WI38 (cell line): Measurements from ENCODE around the gene CLUH.

Experiments used
- H3K4me3 ChIP-seq: 2 replicates; pipeline ENCODE4 v1.5.1; 2011; ENCODE audit warnings: low read depth, mild to moderate bottlenecking, control low read depth, low read length
- TF ChIP-seq, protein P1 (sequence below): IDR thresholded peaks from 2 replicates; pipeline ENCODE4 v1.5.1; 2012; ENCODE audit warnings: low read depth, mild to moderate bottlenecking, control low read depth, low read length

Gene CLUH

DNA sequence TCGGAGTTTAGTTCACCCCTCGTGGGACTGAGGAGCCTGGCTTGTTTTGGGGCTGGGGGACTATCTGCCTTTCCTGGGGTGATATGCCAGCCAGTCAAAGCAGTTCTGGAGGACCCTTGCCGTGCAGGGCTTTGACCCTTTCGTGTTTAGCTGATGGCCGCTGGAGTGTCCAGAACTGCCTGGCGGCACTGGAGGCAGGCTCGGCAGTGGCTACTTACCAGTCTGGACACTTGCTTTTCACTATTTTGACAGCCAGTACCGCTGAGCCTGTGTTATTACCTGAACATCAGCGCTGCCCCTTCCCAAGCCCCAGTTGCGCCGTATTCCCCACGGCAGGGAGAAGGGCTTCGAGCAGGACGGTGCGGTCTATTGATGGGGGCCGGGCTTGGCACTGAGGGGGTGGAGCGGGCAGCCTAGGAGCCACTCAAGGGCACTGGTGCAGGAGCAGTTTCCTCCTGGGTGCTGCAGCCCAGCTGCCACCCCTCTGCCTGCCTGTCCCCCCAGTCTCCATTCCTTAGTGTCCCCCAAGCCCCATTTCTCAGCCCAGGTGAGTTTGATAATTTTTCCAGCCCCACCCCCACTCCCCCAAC lies 19.3 kb upstream of the CLUH start:
- TF ChIP-seq, protein P1, sequence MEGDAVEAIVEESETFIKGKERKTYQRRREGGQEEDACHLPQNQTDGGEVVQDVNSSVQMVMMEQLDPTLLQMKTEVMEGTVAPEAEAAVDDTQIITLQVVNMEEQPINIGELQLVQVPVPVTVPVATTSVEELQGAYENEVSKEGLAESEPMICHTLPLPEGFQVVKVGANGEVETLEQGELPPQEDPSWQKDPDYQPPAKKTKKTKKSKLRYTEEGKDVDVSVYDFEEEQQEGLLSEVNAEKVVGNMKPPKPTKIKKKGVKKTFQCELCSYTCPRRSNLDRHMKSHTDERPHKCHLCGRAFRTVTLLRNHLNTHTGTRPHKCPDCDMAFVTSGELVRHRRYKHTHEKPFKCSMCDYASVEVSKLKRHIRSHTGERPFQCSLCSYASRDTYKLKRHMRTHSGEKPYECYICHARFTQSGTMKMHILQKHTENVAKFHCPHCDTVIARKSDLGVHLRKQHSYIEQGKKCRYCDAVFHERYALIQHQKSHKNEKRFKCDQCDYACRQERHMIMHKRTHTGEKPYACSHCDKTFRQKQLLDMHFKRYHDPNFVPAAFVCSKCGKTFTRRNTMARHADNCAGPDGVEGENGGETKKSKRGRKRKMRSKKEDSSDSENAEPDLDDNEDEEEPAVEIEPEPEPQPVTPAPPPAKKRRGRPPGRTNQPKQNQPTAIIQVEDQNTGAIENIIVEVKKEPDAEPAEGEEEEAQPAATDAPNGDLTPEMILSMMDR, result no peak
- H3K4me3 ChIP-seq, result no peak overlapping the region

DNA sequence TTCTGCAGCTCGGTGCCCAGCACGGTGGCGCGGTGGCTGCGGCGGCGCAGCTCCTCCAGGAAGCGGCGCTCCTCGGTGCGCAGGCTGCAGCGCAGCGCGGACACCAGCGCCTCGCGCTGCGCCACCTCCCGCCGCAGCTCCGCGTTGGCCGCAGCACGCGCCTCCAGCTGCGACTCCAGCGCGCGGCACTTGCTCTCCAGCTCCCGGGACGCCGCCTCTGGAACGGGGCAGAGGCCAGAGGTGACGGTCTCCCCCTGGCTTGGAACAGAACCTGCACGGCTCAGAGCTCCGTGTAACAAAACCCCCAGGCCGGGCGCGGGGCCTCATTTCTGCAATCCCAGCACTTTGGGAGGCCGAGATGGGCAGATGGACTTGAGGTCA lies 13.2 kb upstream of the CLUH start:
- H3K4me3 ChIP-seq, result no peak overlapping the region
- TF ChIP-seq, protein P1, result no peak

DNA sequence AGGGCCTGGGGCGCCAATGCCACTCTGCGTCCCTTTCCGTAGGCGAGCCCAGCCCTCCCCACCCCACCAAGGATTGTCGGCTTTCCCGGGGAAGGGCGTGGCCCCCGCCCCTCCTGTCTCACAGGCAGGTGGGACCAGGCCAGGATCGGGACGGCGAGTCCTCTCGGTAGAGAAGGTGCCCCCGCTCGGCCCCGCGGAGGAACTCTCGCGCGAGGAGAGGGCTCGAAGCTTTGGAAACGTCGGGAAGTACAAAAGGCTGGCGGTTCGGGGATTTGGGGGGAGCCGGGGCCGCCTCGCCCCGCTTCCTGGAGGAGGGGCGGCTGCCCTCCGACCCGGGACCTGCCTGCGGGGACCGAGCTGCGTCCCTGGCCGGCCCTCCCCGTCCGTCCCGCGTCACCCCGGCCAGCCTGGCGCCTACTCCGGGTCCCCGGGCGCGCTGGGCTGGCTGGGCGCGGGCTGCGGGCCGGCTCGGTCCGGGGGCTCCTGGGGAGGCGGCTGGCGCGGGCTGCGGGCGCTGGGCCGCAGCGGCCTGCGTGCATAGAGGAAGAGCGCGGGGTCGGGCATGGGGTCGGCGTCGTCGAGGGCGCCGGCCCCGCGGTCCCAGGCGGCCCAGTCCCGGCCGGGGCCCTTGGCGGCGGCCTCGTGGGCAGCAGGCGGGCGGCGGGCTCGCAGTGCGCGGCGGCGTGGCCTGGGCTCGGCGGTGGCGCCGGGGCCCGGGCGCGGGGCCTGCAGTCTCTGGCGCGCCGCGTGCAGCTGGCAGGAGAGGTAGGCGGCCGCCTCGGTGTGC lies 12.6 kb upstream of the CLUH start:
- no peak overlapping the region for H3K4me3 ChIP-seq

DNA sequence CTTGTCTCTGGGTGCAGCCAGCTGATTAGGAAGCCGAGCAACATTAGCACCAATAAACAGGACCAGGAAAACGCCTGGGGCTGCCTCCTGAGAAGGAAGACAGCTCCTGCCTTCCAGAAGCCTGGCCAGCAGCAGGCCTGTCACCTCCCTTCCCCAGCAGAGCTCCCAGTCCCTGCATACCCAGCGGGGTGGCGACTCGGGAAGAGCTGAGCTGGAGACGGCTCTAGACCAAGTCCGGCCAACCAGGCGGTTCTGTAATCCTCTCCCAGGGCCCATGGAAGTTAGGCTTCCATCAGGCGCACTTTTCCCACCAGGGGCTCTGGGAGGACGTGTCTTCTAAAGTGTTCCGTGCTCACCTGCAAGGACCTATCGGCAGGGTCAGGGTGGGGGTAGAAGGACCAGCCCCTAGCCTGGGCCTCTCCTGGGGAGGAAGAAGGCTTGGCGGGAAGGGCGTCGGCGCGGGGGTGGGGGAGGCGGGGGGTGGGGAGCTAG lies 12.0 kb upstream of the CLUH start:
- TF ChIP-seq, protein P1, result no peak
- no peak overlapping the region for H3K4me3 ChIP-seq

More for the DNA sequence above, 12.6 kb upstream of the CLUH start:
- TF ChIP-seq, protein P1, result no peak

DNA sequence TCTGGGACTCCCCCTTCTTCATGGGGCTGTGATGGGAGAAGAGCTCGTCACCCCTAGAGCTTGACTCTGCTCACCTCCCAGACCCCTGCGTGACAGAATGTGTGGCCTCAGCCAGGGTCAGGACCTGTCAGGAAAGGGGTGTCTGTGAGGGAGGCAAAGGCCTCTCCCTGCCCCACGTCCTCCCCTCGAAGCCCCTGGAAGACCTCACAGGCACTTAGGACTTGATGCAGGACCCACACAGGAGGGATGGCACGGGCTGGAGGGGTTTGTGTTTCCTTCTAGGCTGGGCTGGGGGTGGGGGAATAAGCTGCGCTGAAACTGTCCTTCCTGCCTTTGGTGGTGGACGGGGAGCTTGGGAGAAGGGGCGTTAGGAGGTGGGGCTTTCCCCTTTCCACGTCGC lies 11.0 kb upstream of the CLUH start:
- H3K4me3 ChIP-seq, result no peak overlapping the region
- TF ChIP-seq, protein P1, result no peak

DNA sequence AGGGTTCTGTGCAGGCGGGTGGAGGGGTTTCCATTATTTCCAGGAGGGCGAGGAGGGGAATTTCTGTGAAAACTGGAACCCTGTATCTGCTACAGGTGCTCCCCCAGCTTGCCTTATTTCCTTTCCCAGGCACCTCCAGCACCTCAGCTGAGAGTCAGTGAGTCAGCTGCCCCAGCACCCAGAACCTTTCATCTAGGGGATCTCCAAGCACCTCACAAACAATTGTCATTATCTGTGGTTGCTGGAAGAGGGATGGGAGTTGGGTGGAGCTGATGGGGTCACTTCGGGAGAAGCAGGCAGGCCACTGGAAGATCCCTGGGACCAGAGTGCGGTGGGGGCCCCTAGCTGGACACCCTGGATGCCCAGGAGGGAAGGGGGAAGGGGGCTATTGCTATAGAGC lies 10.0 kb upstream of the CLUH start:
- H3K4me3 ChIP-seq, result no peak overlapping the region
- TF ChIP-seq, protein P1, result no peak

DNA sequence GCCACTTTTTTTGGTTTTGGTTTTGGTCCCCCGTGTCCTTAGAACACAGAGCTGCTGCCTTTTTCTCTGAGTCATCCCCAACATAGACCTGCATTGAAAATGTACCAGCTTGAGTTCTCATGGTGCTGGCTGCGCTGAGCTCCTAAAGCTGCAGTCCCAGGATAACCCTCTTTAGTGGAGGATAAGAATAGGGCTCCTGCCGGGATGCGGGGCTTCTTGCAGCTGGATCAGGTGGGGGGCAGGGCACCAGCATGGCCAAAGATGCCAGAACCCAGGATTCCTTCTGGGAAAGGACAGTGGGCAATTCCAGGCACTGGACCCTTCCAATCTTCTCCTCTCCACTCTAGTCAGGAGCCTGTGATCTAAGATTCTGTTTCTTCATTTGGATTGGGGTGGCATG lies 8.3 kb upstream of the CLUH start:
- no peak overlapping the region for H3K4me3 ChIP-seq
- TF ChIP-seq, protein P1, result no peak
